GM12873 (cell line): ENCODE measurements around the gene YBX3.

ENCODE experiments used
- TF ChIP-seq, protein P1 (sequence below): IDR thresholded peaks from 2 replicates; pipeline ENCODE4 v1.5.1; 2012; ENCODE audit warnings: low read depth, mild to moderate bottlenecking, moderate library complexity, low read length, control low read depth; ENCODE audit not compliant: insufficient read depth; ENCODE audit errors: missing control alignments

Gene YBX3

DNA sequence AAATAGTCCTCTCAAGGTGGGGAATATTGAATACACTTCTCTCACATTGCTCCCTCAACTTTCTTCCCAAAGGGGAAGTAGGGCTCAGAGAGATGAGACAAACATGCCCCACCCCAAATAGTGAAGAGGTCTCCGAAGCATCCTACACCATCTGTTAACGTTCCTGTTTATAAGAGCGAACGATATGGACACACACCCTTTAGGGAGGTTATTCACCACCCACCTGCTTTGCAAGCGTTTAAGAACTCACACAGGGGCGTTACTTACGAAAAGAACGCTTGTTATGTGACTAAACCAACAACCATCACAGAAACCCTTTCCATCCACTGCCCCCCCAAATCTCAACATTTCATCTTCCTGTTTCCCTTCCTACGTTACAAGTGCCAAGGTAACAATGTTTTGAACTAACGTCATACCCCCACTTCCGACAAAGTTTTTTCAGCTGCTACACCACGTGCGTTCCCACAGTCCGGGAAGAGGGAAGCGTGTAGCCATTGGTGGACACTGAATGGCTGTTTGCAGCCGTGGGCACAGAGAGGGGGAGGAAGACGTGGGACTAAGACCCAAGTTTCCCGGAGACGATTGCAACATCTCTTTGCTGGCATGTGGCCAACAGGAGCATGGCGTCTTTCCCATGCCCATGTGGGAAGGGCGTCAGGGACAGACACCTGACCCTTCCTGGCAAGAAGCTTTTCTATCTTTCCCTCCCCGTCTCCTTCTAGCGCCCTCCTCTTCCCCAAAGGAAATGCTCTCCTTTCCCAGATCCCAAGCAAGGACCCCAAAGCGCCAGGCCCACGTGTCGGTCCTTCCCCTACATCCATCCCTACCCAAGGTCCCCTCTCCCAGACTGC is 1.2 kb downstream of the YBX3 start:
- TF ChIP-seq, protein P1, sequence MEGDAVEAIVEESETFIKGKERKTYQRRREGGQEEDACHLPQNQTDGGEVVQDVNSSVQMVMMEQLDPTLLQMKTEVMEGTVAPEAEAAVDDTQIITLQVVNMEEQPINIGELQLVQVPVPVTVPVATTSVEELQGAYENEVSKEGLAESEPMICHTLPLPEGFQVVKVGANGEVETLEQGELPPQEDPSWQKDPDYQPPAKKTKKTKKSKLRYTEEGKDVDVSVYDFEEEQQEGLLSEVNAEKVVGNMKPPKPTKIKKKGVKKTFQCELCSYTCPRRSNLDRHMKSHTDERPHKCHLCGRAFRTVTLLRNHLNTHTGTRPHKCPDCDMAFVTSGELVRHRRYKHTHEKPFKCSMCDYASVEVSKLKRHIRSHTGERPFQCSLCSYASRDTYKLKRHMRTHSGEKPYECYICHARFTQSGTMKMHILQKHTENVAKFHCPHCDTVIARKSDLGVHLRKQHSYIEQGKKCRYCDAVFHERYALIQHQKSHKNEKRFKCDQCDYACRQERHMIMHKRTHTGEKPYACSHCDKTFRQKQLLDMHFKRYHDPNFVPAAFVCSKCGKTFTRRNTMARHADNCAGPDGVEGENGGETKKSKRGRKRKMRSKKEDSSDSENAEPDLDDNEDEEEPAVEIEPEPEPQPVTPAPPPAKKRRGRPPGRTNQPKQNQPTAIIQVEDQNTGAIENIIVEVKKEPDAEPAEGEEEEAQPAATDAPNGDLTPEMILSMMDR: no peak

- TF ChIP-seq, protein P1: no peak
Observed at GRCh38 chr12:10720974-10721650, 2.0 kb downstream of the YBX3 start.

DNA sequence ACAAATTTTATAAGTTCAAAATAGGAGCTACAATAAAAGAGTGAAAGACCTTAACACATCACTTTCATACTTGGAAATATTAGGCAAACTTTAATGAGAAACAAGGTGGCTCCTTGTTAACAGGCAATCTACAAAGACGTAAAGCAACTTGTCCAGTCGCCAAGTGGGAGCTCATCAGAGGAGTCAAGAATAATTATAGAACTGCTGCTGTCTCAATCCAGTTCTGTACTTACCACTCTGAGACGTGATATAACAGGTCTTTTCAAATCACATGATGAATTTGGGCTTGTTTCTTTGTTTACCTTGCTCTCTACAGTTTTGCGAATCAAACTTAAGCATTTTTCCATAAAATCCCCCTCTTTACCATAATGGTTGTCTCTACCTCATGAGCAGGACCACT is 3.6 kb downstream of the YBX3 start:
- TF ChIP-seq, protein P1: no peak

DNA sequence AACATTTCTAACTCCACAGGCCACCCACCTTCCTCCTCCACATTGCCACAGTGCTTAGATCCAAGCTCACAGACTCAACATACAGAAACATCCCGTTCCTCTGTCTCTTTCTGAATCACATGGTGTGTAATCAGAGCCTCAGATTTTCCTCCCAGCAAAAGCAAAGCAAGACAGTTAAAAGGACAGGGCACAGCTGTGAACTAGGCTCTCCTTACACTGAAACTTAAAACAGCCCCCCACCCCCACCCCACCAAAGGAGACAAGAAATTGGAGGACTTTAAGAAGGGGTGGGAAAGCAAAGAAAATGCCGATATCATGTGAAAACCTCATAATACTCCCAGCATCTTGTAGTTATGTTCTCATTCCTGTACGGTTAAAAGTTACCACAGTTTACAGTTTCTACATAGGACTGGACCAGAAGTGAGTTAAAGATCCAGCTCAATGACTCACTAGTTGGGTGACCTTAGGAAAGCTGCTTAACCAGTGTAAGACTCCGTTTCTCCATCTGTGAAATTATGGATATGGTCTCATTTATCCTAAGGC is 4.8 kb downstream of the YBX3 start:
- TF ChIP-seq, protein P1: no peak

DNA sequence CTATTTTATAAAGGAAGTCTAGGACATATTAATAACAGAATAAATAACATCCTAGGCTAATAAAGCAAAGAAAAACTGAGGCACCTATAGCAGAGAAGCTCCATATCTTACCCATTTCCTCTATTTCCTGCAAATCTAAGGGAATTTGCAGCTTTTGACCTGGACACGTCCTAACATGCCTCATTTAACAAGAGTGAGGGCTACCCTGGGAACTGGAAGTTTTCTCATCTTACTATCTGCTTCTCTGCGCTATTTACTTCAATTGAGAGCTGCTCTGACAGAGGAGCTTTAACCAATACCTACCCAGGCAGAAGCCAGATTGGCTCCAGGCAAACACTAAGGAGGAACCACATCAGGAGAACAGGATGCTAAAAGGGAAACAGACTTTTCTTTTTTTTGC is 5.7 kb downstream of the YBX3 start:
- TF ChIP-seq, protein P1: no peak

GRCh38 chr12:10716704-10717315 is 6.3 kb downstream of the YBX3 start:
- TF ChIP-seq, protein P1: no peak

- TF ChIP-seq, protein P1: no peak
Observed at GRCh38 chr12:10716277-10716676, 6.8 kb downstream of the YBX3 start.
